NCI-H146 treated with DMSO at 0.1 percent for 48 hours (cell line): Measurements from ENCODE around the gene UBASH3B.
"Not testable (repeated sequence)": the region's sequence is repeated elsewhere in the genome, so short reads cannot be mapped to it uniquely, and the experiment has no call there.

Experiments used
- DNase-seq: peaks from one replicate; lab custom pipeline; 2025; ENCODE audit not compliant: unreplicated experiment; lab: John Stamatoyannopoulos, UW

UBASH3B gene

GRCh38 chr11:122727101-122727929 lies 71.8 kb downstream of the UBASH3B start:
- DNase-seq: no peak

GRCh38 chr11:122728561-122728960 lies 73.0 kb downstream of the UBASH3B start:
- DNase-seq: no peak

GRCh38 chr11:122729139-122729538 lies 73.6 kb downstream of the UBASH3B start:
- no peak for DNase-seq

- not testable (repeated sequence) for DNase-seq
These were observed 75.2 kb downstream of the UBASH3B start for GRCh38 chr11:122730694-122731093.

- no peak for DNase-seq
These were observed 76.0 kb downstream of the UBASH3B start for GRCh38 chr11:122731500-122731913.

GRCh38 chr11:122732342-122733315 lies 77.1 kb downstream of the UBASH3B start:
- DNase-seq: no peak

GRCh38 chr11:122733318-122733717 lies 77.8 kb downstream of the UBASH3B start:
- no peak for DNase-seq

GRCh38 chr11:122734848-122735496 lies 79.5 kb downstream of the UBASH3B start:
- DNase-seq: no peak

GRCh38 chr11:122737951-122738693 lies 82.6 kb downstream of the UBASH3B start:
- DNase-seq: no peak

- no peak for DNase-seq
These were observed 86.2 kb downstream of the UBASH3B start for GRCh38 chr11:122741613-122742300.

GRCh38 chr11:122742301-122743018 lies 86.9 kb downstream of the UBASH3B start:
- no peak for DNase-seq

- no peak for DNase-seq
These were observed 87.7 kb downstream of the UBASH3B start for GRCh38 chr11:122743097-122743741.

- DNase-seq: no peak
These were observed 88.4 kb downstream of the UBASH3B start for GRCh38 chr11:122743949-122744348.

GRCh38 chr11:122744357-122744756 lies 88.8 kb downstream of the UBASH3B start:
- DNase-seq: no peak

GRCh38 chr11:122745111-122745510 lies 89.6 kb downstream of the UBASH3B start:
- DNase-seq: no peak

- DNase-seq: no peak
These were observed 90.5 kb downstream of the UBASH3B start for GRCh38 chr11:122746050-122746478.

- no peak for DNase-seq
These were observed 91.2 kb downstream of the UBASH3B start for GRCh38 chr11:122746611-122747244.

GRCh38 chr11:122747351-122747781 lies 91.8 kb downstream of the UBASH3B start:
- DNase-seq: no peak
